Endothelial cell of umbilical vein (primary cell): ENCODE measurements around the gene FGF6. TPM values are rescaled to one million over a fixed set of nuclear protein-coding genes. Genes with fewer than 3 reads are reported as not detected.

ENCODE experiments used
- BruUV-seq: library from RNA; stranded (reverse); fragments of 400-500 nt; replicated peaks from 2 replicates; lab custom pipeline; 2021; lab: Mats Ljungman, UMichigan
- CTCF ChIA-PET: fragments of 300-600, 350-600 bp; sonication (Branson Sonifier 250); formaldehyde crosslinking; loops from one replicate; lab custom pipeline; 2021; ENCODE audit warnings: antibody characterized with exemption, inconsistent platforms; lab: Charles Lee
- POLR2A ChIA-PET: fragments of 300-600, 350-600 bp; sonication (Branson Sonifier 250); formaldehyde crosslinking; loops from one replicate; lab custom pipeline; 2021; ENCODE audit warnings: antibody characterized with exemption, inconsistent platforms; lab: Charles Lee
- DNase-seq: peaks from one replicate; pipeline ENCODE4 v3.0.0-alpha.2; 2011; ENCODE audit warnings: low read depth, low spot score
- FAIRE-seq: peaks from 2 replicates; lab custom pipeline; 2011; peaks lifted over from hg19 to GRCh38; lab: Jason Lieb, UNC
- H2AFZ ChIP-seq: 2 replicates; pipeline ENCODE4 v1.6.0; 2012; ENCODE audit warnings: low read depth, low read length, control low read depth, inconsistent platforms
- H3K27ac ChIP-seq: 2 replicates; pipeline ENCODE4 v1.5.1; 2011; ENCODE audit warnings: low read depth, mild to moderate bottlenecking, control low read depth, low read length, moderate library complexity; ENCODE audit not compliant: insufficient read depth
- H3K27me3 ChIP-seq, 2 experiments: 2 replicates each; pipeline versions ENCODE4 v1.6.0 to v1.6.1; 2011; ENCODE audit warnings: low read length in 2 of 2, mixed read lengths in 1 of 2; ENCODE audit not compliant: control insufficient read depth in 2 of 2, insufficient read depth in 2 of 2
- H3K36me3 ChIP-seq, 2 experiments: 2 replicates in 1 of 2; 3 replicates in 1 of 2; pipeline ENCODE4 v1.5.1; 2011; ENCODE audit warnings: low read length in 2 of 2, mild to moderate bottlenecking in 1 of 2, moderate library complexity in 1 of 2; ENCODE audit not compliant: control insufficient read depth in 2 of 2, insufficient read depth in 2 of 2; ENCODE audit errors: extremely low read depth in 1 of 2
- H3K4me1 ChIP-seq: 3 replicates; pipeline ENCODE4 v1.5.1; 2011; ENCODE audit warnings: mild to moderate bottlenecking, low read length; ENCODE audit not compliant: control insufficient read depth, insufficient read depth; ENCODE audit errors: extremely low read depth
- H3K4me2 ChIP-seq: 2 replicates; pipeline ENCODE4 v1.6.1; 2011; ENCODE audit warnings: low read length, control low read depth, mixed read lengths; ENCODE audit not compliant: insufficient read depth
- H3K4me3 ChIP-seq, 3 experiments: fragments of 200-600 bp in 1 of 3; sonication (generic), shearing (Covaris generic) in 1 of 3; replicated peaks in 1 of 3; 2 replicates each; pipeline ENCODE4 v1.5.1; 2011 to 2016; ENCODE audit warnings: control low read depth in 3 of 3, low read length in 3 of 3, mild to moderate bottlenecking in 2 of 3, inconsistent platforms in 1 of 3, low read depth in 1 of 3, moderate library complexity in 1 of 3; ENCODE audit not compliant: insufficient read depth in 1 of 3
- H3K79me2 ChIP-seq: 2 replicates; pipeline ENCODE4 v1.6.0; 2012; ENCODE audit warnings: low read length, inconsistent platforms; ENCODE audit not compliant: control insufficient read depth, insufficient read depth
- H3K9ac ChIP-seq: replicated peaks from 2 replicates; pipeline ENCODE3; 2011; ENCODE audit warnings: low read length, control low read depth; ENCODE audit not compliant: insufficient read depth; ENCODE audit errors: extremely low read depth
- H3K9me1 ChIP-seq: replicated peaks from 3 replicates; pipeline ENCODE4 v1.6.0; 2011; ENCODE audit warnings: mild to moderate bottlenecking, low read length; ENCODE audit not compliant: control insufficient read depth, insufficient read depth; ENCODE audit errors: extremely low read depth
- H3K9me3 ChIP-seq: replicated peaks from 2 replicates; pipeline ENCODE4 v1.5.1; 2012; ENCODE audit warnings: low read length, inconsistent platforms; ENCODE audit not compliant: control insufficient read depth, insufficient read depth
- H4K20me1 ChIP-seq: replicated peaks from 2 replicates; pipeline ENCODE3; 2011; ENCODE audit warnings: mild to moderate bottlenecking, low read length; ENCODE audit not compliant: control insufficient read depth, insufficient read depth; ENCODE audit errors: extremely low read depth
- EZH2 ChIP-seq: IDR thresholded peaks from 2 replicates; pipeline ENCODE4 v1.6.1; 2012; ENCODE audit warnings: borderline replicate concordance, low read depth, mild to moderate bottlenecking, moderate library complexity, low read length, inconsistent platforms; ENCODE audit not compliant: severe bottlenecking
- FOS ChIP-seq: IDR thresholded peaks from 2 replicates; pipeline ENCODE4 v1.6.1; 2011; ENCODE audit warnings: mild to moderate bottlenecking, low read length, moderate library complexity, borderline replicate concordance; ENCODE audit not compliant: insufficient read depth
- GATA2 ChIP-seq: IDR thresholded peaks from 2 replicates; pipeline ENCODE4 v1.7.0; 2011; ENCODE audit warnings: low read depth, mild to moderate bottlenecking, moderate library complexity, mixed read lengths, low read length; ENCODE audit not compliant: insufficient read length, insufficient read depth
- JUN ChIP-seq: IDR thresholded peaks from 2 replicates; pipeline ENCODE4 v1.6.1; 2011; ENCODE audit warnings: borderline replicate concordance, low read depth; ENCODE audit not compliant: insufficient read length, insufficient read depth
- MYC ChIP-seq: IDR thresholded peaks from one replicate; pipeline ENCODE4 v1.6.1; 2011; ENCODE audit warnings: mild to moderate bottlenecking, low read depth, low read length
- POLR2A ChIP-seq: IDR thresholded peaks from 2 replicates; pipeline ENCODE4 v1.6.1; 2012; ENCODE audit warnings: low read depth, mild to moderate bottlenecking, control low read depth, low read length
- POLR2AphosphoS5 ChIP-seq: IDR thresholded peaks from 2 replicates; pipeline ENCODE4 v1.6.1; 2012; ENCODE audit warnings: low read depth, mild to moderate bottlenecking, control low read depth, low read length, moderate library complexity; ENCODE audit not compliant: insufficient read depth
- dilution Hi-C: fragments of 300-500 bp; cut with MboI; formaldehyde crosslinking; loops from one replicate; pipeline ENCODE4 v1.15.0; 2019; ENCODE audit warnings: low sequenced_read_pairs; ENCODE audit not compliant: extremely low pct_ligation_motif_present
- intact Hi-C: fragments of 100-400 bp; cut with micrococcal nuclease; formaldehyde crosslinking; loops from one replicate; pipeline ENCODE4 v1.10.0; 2022
- polyA plus RNA-seq, 4 experiments: library from polyadenylated mRNA; depleted of rRNA in 3 of 4; stranded (reverse) in 3 of 4; unstranded in 1 of 4; fragments of >200 nt; gene quantifications; 2 replicates each; pipeline versions ENCODE4 v1.2.1 to v1.2.3, GENCODE V29; 2011 to 2012; ENCODE audit warnings: missing spikeins in 1 of 4
- total RNA-seq: library from RNA; stranded (reverse); gene quantifications from 2 replicates; pipeline ENCODE4 v1.2.3, GENCODE V29; 2021
- TF ChIP-seq, protein P1 (sequence below): IDR thresholded peaks from 2 replicates; pipeline ENCODE4 v1.6.1; 2011; ENCODE audit not compliant: insufficient read depth, insufficient read length
- TF ChIP-seq, protein P2 (sequence below), 2 donors: IDR thresholded peaks; 1 replicate in 1 of 2; 2 replicates in 1 of 2; pipeline ENCODE4 v1.5.1; 2011; ENCODE audit warnings: low read length in 2 of 2, mild to moderate bottlenecking in 2 of 2, moderate library complexity in 2 of 2, control low read depth in 1 of 2, inconsistent platforms in 1 of 2, low read depth in 1 of 2; ENCODE audit not compliant: insufficient read depth in 1 of 2; ENCODE audit errors: extremely low read depth in 1 of 2

Gene FGF6
- total and polyA plus RNA-seq, 2 donors (not counting 3 experiments of a cell fraction or from before 2014, with no cell fraction given): not detected

DNA sequence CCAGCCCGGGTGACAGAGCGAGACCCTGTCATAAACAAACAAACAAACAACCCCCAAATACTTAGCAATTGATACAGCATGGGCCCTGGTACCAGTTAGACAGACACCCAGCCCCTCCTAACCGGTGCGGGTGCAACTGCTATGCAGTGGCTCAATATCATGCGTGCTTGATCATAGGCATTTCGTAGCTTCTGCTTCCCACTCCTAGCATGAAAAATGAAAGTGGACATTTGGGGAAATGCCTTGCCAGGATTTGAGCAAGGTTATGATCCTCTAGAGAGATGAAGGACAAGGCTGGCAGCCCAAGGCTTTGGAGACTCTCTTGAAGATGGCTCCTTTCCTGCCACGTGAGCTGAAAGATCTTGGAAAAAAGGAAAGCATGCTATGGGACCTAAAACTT is 13.7 kb downstream of the FGF6 start:
- no peak overlapping the region for H3K4me2 ChIP-seq
- DNase-seq: no peak
- no peaks in the 10 kb centered on the region for H3K4me1 ChIP-seq
- H4K20me1 ChIP-seq: no peaks in the 10 kb centered on the region
- no peaks in the 10 kb centered on the region for H3K79me2 ChIP-seq
- dilution Hi-C loops: no loop called here
- H3K36me3 ChIP-seq: no peaks in the 10 kb centered on the region
- no peaks in the 10 kb centered on the region for H3K9me1 ChIP-seq
- H3K9ac ChIP-seq: no peak overlapping the region
- H3K27me3 ChIP-seq: no peaks in the 10 kb centered on the region
- TF ChIP-seq EZH2: no peak
- TF ChIP-seq, protein P1, sequence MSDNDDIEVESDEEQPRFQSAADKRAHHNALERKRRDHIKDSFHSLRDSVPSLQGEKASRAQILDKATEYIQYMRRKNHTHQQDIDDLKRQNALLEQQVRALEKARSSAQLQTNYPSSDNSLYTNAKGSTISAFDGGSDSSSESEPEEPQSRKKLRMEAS: no peak
- TF ChIP-seq, protein P2, sequence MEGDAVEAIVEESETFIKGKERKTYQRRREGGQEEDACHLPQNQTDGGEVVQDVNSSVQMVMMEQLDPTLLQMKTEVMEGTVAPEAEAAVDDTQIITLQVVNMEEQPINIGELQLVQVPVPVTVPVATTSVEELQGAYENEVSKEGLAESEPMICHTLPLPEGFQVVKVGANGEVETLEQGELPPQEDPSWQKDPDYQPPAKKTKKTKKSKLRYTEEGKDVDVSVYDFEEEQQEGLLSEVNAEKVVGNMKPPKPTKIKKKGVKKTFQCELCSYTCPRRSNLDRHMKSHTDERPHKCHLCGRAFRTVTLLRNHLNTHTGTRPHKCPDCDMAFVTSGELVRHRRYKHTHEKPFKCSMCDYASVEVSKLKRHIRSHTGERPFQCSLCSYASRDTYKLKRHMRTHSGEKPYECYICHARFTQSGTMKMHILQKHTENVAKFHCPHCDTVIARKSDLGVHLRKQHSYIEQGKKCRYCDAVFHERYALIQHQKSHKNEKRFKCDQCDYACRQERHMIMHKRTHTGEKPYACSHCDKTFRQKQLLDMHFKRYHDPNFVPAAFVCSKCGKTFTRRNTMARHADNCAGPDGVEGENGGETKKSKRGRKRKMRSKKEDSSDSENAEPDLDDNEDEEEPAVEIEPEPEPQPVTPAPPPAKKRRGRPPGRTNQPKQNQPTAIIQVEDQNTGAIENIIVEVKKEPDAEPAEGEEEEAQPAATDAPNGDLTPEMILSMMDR (IDR thresholded peaks at IDR 0.05; ENCODE audit: extremely low read depth in 1 of 2, insufficient read depth in 1 of 2, low read depth in 1 of 2, low read length in 2 of 2): no peak
- TF ChIP-seq FOS: no peak
- TF ChIP-seq POLR2A: no peak
- no peak for TF ChIP-seq POLR2AphosphoS5
- TF ChIP-seq JUN: no peak
- no peak for TF ChIP-seq MYC
- TF ChIP-seq GATA2: no peak
- no peak overlapping the region for H2AFZ ChIP-seq
- no peak overlapping the region for H3K27ac ChIP-seq
- intact Hi-C loops: no loop called here
- ChIA-PET POLR2A (no interaction called here), CTCF (interaction anchor here (1.3 to 2.0 kb wide), 2 partner anchors 10 to 12 kb away, joined by 4 to 12 read pairs; no protein-coding TSS in a partner anchor)
- no TSS peak for BruUV-seq
- no peak overlapping the region for H3K4me3 ChIP-seq
- no peak for FAIRE-seq
- H3K9me3 ChIP-seq: no peaks in the 10 kb centered on the region
